CD4-positive, alpha-beta T cell treated with Interleukin-1 beta for 1 hour (primary cell): ENCODE measurements around the gene TRPC3.
A peak's percentile ranks its signal among the peaks of the same experiment; 100 is the strongest.

ENCODE experiments used
- DNase-seq, 2 donors: peaks; one replicate each; pipeline ENCODE4 v3.0.0-alpha.2; 2020 to 2022

Gene TRPC3

DNA sequence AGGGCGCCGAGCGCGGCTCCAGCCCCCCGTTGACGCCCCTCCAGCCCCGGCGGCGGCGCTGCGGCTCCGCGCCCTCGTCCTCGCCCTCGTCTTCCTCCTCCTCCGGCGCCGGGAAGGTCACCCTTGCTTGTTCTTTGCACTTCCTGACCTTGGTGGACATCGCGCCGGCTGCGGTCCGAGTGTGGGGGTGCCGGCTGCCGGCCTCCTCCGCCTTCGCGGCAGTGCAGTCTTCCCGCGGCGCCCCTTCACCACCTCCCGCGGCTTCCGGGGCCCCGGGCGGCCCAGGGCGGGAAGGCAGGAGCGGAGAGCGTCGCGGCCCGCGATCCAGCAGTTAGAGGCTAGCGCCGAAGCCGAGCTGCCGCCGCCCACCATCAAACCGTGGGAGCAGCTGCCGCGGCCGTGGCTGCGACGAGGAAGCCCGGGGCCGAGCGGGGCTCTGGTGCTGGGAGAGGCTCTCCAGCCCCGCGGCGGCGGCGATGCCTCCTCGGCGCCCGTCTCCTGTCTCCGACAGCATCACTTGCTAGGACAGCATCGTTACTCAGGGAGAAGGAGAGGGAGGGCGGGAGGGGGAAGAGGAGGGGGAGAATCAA lies at the start of gene TRPC3:
Gene TRPC3, minus strand, starts transcription at position 540 of the 590 bp plus-strand sequence. Its CDS starts 380 bp downstream, at position 160.
- peak in 1 of 2 donors; percentile 23 for DNase-seq

DNA sequence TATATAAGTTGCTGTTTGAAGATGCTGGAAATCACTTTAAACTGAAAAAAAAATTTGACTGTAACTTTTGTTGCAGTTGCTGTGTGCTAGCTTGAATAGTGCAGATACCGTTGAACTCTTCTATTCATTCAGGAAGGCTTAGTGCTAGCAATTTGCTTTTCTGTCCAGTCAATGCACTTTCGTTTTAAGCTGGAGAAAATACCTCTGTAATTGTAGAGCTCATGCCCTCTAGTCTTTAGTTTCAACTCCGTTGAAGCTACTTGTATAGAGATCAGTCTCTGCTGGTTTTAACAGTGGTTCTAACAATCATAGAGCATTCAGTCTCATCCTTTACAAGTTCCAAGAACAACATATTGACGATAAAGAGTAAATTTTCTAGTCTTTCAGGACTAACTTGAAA lies 49.0 kb upstream of the TRPC3 start:
- DNase-seq: no peak

DNA sequence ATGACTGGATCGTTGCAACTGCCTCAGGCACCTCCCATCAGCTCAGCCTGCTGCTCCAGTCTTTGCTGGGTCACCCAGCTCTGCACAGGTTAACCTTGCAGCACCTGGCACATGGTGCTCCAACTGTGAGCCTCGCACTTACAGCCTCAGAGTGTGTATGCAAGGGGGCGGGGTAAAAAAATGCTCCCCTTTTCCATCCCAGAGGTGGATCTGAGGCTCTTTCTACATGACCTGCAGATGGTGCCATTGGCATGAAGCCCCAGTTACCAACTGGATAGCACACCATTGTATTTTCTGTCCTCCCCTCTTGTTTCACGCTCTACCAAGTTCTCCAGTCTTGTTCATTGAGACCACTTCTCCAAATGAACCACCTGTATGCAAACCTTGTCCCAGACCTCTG lies 46.2 kb upstream of the TRPC3 start:
- peak in 1 of 2 donors; percentile 10 for DNase-seq

DNA sequence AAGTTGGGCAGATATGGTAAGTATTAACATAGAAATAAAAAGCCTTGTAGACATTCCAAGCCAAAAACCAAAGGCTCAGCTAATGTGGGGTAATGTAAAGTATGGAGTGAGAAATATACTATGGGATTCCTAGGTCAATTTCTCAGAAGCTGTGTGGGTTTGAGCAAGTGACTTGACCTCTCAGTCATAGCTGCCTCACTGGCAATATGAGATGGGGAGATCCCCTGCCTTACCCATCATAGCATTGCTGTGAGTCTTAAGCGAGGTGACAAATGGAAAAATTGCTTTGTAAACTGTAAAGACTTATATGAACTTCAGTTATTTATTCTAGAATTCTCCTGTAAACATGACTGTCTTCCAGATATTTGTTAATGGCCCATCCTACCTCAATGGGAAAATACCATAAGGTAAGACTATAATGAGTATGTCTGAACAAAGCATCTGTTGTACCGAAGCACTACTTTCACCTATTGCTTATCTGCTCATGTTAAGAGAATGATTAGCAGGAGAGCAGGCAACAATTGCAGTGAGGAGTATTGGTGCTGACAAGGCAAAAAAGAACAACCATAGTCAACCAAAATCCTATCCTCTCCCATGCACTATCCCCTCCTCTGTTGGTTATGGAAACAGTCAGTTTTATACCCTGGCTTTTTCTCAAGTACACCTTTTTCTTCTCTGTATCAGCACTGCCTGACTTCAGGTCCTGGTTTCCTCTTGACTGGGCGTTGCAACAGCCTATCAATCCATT lies 44.1 kb upstream of the TRPC3 start:
- DNase-seq: no peak

DNA sequence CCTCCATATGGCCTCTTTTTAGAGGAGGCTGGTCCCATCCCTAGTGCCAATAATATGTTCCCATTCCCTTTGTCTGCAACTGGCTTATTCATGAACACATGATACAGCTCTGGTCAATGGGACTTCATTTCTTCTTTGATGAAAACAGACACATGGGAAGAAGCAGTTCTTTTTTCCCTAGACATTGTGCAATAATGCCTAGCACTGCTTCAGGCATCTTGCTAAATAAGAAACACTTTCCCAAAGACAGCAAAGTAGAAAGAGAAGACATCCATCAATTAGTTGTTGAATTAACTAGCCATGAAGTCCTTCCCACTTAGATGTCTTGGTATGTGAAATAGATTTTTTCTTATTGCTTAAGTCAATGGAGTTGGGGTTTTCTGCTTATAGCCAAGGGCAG lies 40.1 kb upstream of the TRPC3 start:
- no peak for DNase-seq

DNA sequence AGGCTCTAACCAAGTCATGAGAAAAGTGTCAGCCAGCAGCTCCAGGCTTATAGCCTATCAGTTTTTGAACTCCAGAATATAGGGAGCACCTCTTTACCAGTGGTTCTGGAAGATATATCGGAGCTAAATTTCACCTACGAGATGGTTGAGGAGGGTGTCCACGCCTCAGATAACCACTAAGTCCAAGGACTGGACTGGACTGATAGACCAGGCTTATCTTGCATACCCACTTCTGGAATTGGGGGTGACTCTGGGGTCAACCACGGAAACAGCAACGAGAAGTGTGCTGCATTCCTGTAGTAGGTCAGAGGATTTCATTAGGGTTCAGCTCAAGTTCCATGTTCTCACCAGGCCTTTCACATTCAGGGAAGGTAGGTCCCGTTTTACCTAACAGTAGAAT lies 38.6 kb upstream of the TRPC3 start:
- no peak for DNase-seq

DNA sequence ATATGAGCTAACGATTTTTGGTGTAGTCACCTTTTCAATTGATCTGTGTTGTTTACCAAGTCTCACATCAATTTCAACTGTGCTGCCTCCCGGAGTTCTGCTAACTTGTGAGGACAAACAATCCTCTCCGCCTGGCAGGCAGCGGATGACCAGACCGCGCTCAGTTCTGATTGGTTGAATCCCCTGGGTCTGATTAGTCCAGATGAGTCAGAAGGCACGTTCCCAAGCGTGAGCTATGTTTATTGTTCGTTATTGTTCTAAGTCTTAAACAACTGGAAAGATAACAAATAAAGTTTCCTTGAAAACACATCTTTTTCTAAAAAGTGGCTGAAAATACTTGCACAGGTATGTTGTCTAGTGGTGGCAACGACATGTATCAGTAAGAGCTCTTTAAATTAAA lies 37.9 kb upstream of the TRPC3 start:
- DNase-seq: no peak

DNA sequence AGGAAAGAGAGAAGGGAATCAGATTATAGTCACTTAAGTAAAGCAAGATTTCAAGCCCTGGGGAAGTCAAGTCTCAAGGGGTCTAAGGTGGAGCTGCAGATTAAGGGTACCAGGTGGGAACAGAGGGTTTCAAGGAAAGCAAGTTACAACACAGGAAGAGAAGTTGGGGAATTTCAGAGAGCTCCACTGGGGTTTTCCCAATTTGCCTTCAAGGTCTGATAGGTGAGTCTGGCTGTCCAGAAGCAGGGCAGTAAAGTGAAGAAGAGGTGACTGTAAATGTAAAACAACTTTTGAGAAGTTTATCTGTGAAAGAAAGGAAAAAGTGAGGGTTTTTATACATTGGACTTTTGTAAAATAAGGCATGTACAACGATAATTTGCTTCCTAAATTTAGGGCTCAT lies 37.1 kb upstream of the TRPC3 start:
- DNase-seq: no peak

DNA sequence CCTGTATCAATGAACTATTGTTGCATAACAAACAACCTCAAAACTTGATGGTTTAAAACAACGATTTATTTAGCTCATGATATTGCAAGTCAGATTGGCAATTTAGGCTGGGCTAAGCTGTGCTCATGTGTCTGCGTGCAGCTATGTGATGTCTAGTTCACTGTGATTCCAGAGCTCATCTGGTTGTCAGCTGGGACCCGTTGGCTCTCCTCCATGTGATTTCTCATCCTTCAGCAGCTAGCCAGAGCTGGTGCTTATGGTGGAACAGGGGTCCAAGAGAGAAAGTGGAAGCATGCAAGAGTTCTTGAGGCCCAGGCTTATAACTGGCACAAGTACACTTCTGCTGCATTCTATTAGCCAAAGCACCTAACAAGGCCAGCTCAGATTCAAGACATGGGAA lies 28.8 kb upstream of the TRPC3 start:
- DNase-seq: no peak

DNA sequence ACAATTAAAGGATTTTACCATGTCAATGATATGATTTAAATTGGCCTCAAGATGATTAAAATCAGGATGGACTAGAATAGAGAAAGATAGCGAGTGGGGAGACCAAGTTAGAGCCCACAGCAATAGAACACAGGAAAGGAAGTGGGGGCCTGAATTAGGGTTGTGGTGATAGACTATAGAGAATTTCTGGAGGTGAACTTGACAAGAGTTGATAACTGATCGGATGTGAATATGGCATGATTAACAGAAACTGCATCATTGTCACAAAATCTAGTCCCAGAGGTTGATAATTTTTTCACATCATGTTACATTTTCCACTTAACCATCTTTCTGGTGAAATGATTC lies 26.3 kb upstream of the TRPC3 start:
- DNase-seq: no peak

- DNase-seq: peak in 1 of 2 donors; percentile 20
These were observed 25.7 kb upstream of the TRPC3 start for GRCh38 chr4:121977251-121978171.

DNA sequence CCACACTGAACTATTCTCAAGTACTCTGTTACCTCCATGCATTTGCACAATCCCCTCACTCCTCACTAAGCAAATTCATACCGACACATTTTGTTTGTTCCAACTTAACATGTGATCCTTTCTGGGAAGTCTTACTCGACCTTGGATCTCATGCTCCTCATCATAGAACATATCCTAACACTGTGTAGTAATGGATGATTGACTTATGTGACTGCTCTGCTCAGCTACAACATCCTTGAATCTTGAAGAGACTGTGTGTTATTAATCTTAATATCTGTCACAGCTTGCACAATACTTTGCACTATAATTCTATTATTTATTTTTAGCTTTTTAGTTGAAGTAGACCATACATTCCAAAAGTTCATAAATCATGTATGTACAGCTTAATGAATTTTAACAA lies 23.9 kb upstream of the TRPC3 start:
- no peak for DNase-seq

DNA sequence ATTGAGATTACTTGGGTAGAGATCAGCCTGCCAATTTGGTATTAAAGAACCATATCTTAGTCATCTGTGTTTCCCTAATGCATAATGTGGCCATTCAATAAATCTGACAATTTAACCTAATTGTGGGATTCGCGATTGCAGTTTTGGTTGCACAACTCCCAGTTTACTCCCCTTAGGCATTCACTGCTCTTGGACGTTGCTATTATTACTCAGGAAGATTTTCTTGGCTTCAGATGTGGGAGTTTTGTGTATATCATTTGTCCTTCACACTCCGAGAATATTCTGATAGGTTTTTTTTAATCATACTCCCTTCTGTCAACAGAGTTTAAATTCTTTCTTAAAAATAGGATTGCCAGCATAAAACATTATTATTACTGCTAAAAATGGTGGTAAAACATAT lies 22.0 kb upstream of the TRPC3 start:
- DNase-seq: no peak

DNA sequence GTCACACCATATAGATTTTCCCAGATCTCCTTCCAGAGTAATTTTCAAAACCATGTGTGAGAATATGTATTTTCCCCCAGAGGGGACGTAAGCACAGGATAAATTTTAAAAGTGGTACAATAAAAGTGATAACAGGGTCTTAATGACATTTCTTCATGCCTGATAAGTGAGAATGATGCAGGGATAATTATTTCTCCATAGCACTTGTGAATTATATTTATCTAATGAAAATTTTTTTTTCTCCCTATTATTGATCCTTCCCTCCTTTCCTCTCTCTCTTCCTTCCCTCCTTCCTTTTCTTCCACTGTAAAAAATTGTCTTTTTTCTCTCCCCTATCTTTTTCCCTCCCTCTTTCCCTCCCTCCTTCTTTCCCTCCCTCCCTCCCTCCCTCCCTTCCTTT lies 17.0 kb upstream of the TRPC3 start:
- no peak for DNase-seq

DNA sequence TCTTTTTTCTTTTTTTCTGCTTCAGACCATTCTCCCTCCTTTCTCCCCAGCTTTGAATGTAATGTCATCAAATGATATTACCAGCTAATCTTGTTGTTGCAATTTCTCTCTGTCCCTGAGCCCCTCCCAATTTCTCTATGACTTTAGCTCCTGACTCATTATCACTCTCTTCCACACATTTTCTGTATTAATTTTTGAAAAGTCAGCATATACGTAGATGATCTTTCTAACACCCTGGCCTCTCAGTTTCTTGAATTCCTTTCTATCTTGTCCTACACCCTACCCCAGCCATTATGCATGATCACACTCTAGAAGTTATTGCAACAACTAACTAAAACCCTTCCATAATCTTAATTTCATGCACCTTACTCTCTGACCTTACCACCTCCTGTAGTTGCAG lies 13.1 kb upstream of the TRPC3 start:
- DNase-seq: no peak

- DNase-seq: no peak
These were observed 9.0 kb upstream of the TRPC3 start for GRCh38 chr4:121960818-121961217.

- DNase-seq: no peak
These were observed 6.9 kb upstream of the TRPC3 start for GRCh38 chr4:121958777-121959176.

DNA sequence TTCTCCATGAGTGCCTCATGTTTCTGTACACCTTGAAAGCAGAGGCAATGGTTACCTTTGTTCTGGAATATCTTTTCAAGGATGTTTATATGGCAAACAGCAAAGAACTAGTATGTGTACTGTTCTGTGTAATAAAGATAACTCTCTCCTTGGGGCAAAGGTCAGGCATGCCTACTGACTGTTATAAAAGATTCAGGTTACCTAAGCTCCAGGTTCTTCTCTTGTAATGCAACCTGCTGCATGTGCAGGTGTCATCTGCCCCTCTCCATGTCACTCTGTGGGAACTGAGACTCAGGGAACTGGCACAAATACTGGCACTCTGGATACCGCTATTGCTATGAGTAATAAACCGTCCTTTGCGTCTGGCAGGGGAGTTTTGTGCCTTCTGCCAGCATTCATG lies 5.4 kb upstream of the TRPC3 start:
- DNase-seq: no peak

GRCh38 chr4:121953860-121954259 lies 2.0 kb upstream of the TRPC3 start:
- no peak for DNase-seq

DNA sequence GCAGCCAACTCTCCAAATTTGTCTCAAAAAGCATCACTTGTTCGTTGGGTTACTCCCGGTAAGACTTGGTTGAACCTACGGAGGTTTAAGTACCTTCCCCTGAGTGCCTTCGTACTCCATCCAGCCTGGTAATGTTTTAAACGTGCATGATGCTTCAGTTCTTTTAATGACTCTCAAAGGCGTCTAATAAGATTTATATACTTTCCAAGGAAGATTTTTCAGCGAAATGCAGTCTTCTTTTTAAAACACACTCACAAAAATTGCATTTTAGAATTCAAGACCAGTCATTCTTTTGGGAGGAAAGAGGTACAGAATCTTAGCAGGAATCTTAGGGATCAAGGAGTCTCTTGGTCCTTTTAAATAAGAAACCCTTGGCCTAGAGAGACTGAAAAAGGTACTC lies 430 bp upstream of the TRPC3 start:
- no peak for DNase-seq

GRCh38 chr4:121950680-121951520 lies 960 bp downstream of the TRPC3 start:
- DNase-seq: peak; percentile 11 to 13

- DNase-seq: peak; percentile 76 to 85
These were observed 1.6 kb downstream of the TRPC3 start for GRCh38 chr4:121950212-121950679.

DNA sequence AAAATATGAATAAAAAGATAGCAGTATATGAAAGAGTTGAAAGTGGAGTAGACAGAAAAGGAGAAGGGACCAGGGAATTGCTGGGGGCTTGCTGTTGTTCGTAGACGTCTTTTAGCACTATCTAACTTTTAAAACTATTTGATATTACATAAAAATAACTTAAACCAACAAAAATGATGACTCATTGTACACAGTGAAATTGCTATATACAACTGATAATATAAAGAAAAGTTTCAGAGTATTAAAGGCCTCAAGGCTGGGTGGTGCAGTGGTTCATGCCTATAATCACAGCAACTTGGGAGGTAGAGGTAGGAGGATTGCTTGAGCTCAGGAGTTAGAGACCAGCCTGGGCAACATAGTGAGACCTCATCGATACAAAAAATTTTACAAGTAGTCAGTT lies 5.2 kb downstream of the TRPC3 start:
- DNase-seq: no peak
